ENCODE data around the gene EVA1C. TPM values are rescaled to one million over a fixed set of nuclear protein-coding genes. Genes with fewer than 3 reads are reported as not detected.
A peak's percentile ranks its signal among the peaks of the same experiment; 100 is the strongest.

EVA1C gene
- total RNA-seq, 1 experiment from 2014 or later, result 29.3 TPM

DNA sequence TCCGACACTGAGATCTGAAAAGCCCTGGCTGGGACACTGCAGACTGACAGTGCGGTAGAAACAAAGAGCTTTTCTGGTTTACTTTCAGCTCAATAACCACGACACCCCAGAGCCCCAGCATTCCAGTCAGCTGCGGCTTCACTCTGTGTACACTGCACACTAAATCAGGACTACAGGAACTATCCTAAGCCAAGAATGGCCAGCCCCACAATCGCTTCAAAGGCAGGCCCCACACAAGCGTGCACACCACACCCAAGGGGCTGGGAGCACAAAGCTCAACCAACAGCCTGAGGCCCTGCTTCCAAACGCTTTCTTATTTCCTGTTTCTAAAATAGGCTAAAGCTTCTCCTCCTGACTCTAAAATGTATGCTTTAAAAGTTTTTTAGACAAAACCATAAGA is 48.1 kb upstream of the EVA1C start (continued):
- TF ChIP-seq, protein P1, sequence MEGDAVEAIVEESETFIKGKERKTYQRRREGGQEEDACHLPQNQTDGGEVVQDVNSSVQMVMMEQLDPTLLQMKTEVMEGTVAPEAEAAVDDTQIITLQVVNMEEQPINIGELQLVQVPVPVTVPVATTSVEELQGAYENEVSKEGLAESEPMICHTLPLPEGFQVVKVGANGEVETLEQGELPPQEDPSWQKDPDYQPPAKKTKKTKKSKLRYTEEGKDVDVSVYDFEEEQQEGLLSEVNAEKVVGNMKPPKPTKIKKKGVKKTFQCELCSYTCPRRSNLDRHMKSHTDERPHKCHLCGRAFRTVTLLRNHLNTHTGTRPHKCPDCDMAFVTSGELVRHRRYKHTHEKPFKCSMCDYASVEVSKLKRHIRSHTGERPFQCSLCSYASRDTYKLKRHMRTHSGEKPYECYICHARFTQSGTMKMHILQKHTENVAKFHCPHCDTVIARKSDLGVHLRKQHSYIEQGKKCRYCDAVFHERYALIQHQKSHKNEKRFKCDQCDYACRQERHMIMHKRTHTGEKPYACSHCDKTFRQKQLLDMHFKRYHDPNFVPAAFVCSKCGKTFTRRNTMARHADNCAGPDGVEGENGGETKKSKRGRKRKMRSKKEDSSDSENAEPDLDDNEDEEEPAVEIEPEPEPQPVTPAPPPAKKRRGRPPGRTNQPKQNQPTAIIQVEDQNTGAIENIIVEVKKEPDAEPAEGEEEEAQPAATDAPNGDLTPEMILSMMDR (IDR thresholded peaks at IDR 0.05 in 2 of 3, conservative IDR thresholded peaks at IDR 0.05 in 1 of 3; ENCODE audit: borderline replicate concordance in 1 of 3, insufficient read depth in 1 of 3, low read depth in 2 of 3, low read length in 2 of 3), result no peak

DNA sequence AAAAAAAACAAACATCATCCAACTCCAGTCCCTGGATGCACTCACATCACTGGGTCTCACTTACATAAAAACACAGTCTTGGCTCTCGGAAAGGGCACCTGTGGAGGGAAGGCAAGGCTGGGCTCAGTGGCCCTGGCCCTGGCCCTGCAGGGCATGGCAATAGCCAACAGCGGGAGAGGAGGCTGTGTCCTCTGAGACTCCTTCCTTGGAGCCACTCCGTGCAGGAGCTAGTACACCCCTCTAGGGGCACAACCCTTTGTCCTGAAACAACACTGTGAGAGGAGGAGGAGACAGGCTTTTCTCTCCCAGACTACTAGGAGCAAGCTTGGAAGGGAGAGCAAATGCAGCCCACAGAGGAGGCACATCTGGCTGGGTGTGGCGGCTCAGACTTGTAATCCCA is 47.7 kb upstream of the EVA1C start:
- intact Hi-C loops (cut with micrococcal nuclease), result no loop called here
- TF ChIP-seq POLR2AphosphoS5 (IDR thresholded peaks at IDR 0.05; ENCODE audit: low read depth, low read length) (no peak), ELF1 (IDR thresholded peaks at IDR 0.05; ENCODE audit: borderline replicate concordance, low read depth) (no peak), TCF7L2 (IDR thresholded peaks at IDR 0.05; ENCODE audit: borderline replicate concordance, extremely low read depth, insufficient read depth, insufficient read length) (no peak), SP1 (IDR thresholded peaks at IDR 0.05; ENCODE audit: low read depth) (no peak), EGR1 (IDR thresholded peaks at IDR 0.05; ENCODE audit: low read depth) (no peak), YY1 (IDR thresholded peaks at IDR 0.05; ENCODE audit: extremely low read depth, insufficient replicate concordance, low read depth, low read length) (no peak), SRF (IDR thresholded peaks at IDR 0.05; ENCODE audit: low read depth) (no peak), EZH2phosphoT487 (IDR thresholded peaks at IDR 0.05; ENCODE audit: borderline replicate concordance) (no peak), POLR2A (IDR thresholded peaks at IDR 0.05; ENCODE audit: borderline replicate concordance, extremely low read depth, insufficient read depth, insufficient read length) (no peak), RAD21 (IDR thresholded peaks at IDR 0.05; ENCODE audit: low read depth) (no peak)
- TF ChIP-seq, protein P1 (IDR thresholded peaks at IDR 0.05 in 2 of 3, conservative IDR thresholded peaks at IDR 0.05 in 1 of 3; ENCODE audit: borderline replicate concordance in 1 of 3, insufficient read depth in 1 of 3, low read depth in 2 of 3, low read length in 2 of 3), result no peak
- TF ChIP-seq, protein P2, sequence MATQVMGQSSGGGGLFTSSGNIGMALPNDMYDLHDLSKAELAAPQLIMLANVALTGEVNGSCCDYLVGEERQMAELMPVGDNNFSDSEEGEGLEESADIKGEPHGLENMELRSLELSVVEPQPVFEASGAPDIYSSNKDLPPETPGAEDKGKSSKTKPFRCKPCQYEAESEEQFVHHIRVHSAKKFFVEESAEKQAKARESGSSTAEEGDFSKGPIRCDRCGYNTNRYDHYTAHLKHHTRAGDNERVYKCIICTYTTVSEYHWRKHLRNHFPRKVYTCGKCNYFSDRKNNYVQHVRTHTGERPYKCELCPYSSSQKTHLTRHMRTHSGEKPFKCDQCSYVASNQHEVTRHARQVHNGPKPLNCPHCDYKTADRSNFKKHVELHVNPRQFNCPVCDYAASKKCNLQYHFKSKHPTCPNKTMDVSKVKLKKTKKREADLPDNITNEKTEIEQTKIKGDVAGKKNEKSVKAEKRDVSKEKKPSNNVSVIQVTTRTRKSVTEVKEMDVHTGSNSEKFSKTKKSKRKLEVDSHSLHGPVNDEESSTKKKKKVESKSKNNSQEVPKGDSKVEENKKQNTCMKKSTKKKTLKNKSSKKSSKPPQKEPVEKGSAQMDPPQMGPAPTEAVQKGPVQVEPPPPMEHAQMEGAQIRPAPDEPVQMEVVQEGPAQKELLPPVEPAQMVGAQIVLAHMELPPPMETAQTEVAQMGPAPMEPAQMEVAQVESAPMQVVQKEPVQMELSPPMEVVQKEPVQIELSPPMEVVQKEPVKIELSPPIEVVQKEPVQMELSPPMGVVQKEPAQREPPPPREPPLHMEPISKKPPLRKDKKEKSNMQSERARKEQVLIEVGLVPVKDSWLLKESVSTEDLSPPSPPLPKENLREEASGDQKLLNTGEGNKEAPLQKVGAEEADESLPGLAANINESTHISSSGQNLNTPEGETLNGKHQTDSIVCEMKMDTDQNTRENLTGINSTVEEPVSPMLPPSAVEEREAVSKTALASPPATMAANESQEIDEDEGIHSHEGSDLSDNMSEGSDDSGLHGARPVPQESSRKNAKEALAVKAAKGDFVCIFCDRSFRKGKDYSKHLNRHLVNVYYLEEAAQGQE (IDR thresholded peaks at IDR 0.05; ENCODE audit: low read depth), result no peak
- TF ChIP-seq, protein P3, sequence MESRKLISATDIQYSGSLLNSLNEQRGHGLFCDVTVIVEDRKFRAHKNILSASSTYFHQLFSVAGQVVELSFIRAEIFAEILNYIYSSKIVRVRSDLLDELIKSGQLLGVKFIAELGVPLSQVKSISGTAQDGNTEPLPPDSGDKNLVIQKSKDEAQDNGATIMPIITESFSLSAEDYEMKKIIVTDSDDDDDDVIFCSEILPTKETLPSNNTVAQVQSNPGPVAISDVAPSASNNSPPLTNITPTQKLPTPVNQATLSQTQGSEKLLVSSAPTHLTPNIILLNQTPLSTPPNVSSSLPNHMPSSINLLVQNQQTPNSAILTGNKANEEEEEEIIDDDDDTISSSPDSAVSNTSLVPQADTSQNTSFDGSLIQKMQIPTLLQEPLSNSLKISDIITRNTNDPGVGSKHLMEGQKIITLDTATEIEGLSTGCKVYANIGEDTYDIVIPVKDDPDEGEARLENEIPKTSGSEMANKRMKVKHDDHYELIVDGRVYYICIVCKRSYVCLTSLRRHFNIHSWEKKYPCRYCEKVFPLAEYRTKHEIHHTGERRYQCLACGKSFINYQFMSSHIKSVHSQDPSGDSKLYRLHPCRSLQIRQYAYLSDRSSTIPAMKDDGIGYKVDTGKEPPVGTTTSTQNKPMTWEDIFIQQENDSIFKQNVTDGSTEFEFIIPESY (IDR thresholded peaks at IDR 0.05; ENCODE audit: extremely low read depth, insufficient replicate concordance, low read length), result no peak
- TF ChIP-seq, protein P4, sequence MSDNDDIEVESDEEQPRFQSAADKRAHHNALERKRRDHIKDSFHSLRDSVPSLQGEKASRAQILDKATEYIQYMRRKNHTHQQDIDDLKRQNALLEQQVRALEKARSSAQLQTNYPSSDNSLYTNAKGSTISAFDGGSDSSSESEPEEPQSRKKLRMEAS (IDR thresholded peaks at IDR 0.05), result no peak

More for the DNA sequence above, 47.7 kb upstream of the EVA1C start:
- Histone ChIP-seq H3K27ac (ENCODE audit: low read depth, low read length) (no peak overlapping the region), H4K20me1 (ENCODE audit: insufficient read depth) (no peaks in the 10 kb centered on the region), H3K9me3 (ENCODE audit: control insufficient read depth in 1 of 2, insufficient read depth in 1 of 2, low read depth in 1 of 2, low read length in 2 of 2) (no peaks in the 10 kb centered on the region), H3K79me2 (ENCODE audit: insufficient read depth, low read length) (peaks cover 43% of the 10 kb centered on the region), H3K36me3 (ENCODE audit: control insufficient read depth in 1 of 2, insufficient read depth in 2 of 2, low read length in 2 of 2) (peaks cover 70 to 82% of the 10 kb centered on the region in 2 experiments), H3K27me3 (ENCODE audit: insufficient read depth, low read length) (no peaks in the 10 kb centered on the region), H3K4me1 (ENCODE audit: control insufficient read depth in 1 of 2, insufficient read depth in 2 of 2, low read length in 2 of 2) (no peaks in the 10 kb centered on the region), H2AFZ (ENCODE audit: low read depth, low read length, poor library complexity, severe bottlenecking) (no peak overlapping the region), H3K9me2 (ENCODE audit: insufficient read depth) (no peaks in the 10 kb centered on the region), H3K9ac (ENCODE audit: low read length) (no peak overlapping the region), H3K4me3 (replicated peaks in 1 of 2; ENCODE audit: low read depth in 1 of 2, low read length in 2 of 2) (no peak overlapping the region), H3K4me2 (ENCODE audit: low read length) (no peak overlapping the region)
- CTCF ChIA-PET, result interaction anchor here (1.7 kb wide), 1 partner anchor 236 kb away, joined by 7 read pairs; no protein-coding TSS in a partner anchor
- no TSS peak for BruUV-seq (replicated peaks)
- ATAC-seq (peak; percentile 63), DNase-seq (ENCODE audit: low read depth, low spot score) (no peak)
- RAD21 ChIA-PET (ENCODE audit: low non-redundant PET in 1 of 2, low total read pairs in 2 of 2, uncharacterized antibody in 2 of 2, unreplicated experiment in 2 of 2), result no interaction called here
- POLR2A ChIA-PET, result interaction anchor here (0.6 kb wide), 1 partner anchor 236 kb away, joined by 3 read pairs; no protein-coding TSS in a partner anchor

All from HCT116 (cell line).